Gastroesophageal sphincter (tissue), 4 donors: ENCODE results near the gene SOX6. TPM values are rescaled to one million over a fixed set of nuclear protein-coding genes. Genes with fewer than 3 reads are reported as not detected.

Experiments
- ATAC-seq: fragments of 150-250 bp; one replicate; pipeline ENCODE4 v1.9.1; 2016; ENCODE audit warnings: mild to moderate bottlenecking, moderate library complexity
- H3K27ac ChIP-seq, 4 donors: fragments of 200-600 bp; sonication (generic) in 3 of 4; 1 replicate in 3 of 4; 2 replicates in 1 of 4; pipeline ENCODE4 v1.5.1; 2016 to 2019
- H3K27me3 ChIP-seq: fragments of 200-600 bp; sonication (generic); one replicate; pipeline ENCODE4 v1.5.1; 2019
- H3K36me3 ChIP-seq, 2 donors: fragments of 200-600 bp; sonication (generic); one replicate each; pipeline ENCODE4 v1.5.1; 2019; ENCODE audit warnings: control low read depth in 1 of 2
- H3K4me1 ChIP-seq, 3 donors: fragments of 200-600 bp; sonication (generic); 1 replicate in 2 of 3; 2 replicates in 1 of 3; pipeline ENCODE4 v1.5.1; 2016 to 2019; ENCODE audit warnings: control low read depth in 2 of 3
- H3K4me3 ChIP-seq, 2 donors: fragments of 200-600 bp; sonication (generic); one replicate each; pipeline ENCODE4 v1.5.1; 2019; ENCODE audit warnings: mild to moderate bottlenecking in 1 of 2, moderate library complexity in 1 of 2
- H3K9me3 ChIP-seq, 3 donors: fragments of 200-600 bp; sonication (generic); one replicate each; pipeline ENCODE4 v1.5.1; 2017 to 2019; ENCODE audit warnings: control low read depth in 2 of 3
- EP300 ChIP-seq: sonication (generic); formaldehyde crosslinking; IDR thresholded peaks from one replicate; pipeline ENCODE4 v1.6.1; 2017; ENCODE audit warnings: antibody characterized with exemption, mild to moderate bottlenecking
- POLR2A ChIP-seq, 2 donors: fragments of 450-650 bp; IDR thresholded peaks; one replicate each; pipeline ENCODE4 v1.6.1; 2017; ENCODE audit warnings: antibody characterized with exemption in 2 of 2, mild to moderate bottlenecking in 2 of 2, moderate library complexity in 1 of 2
- POLR2AphosphoS5 ChIP-seq: sonication (generic); formaldehyde crosslinking; IDR thresholded peaks from one replicate; pipeline ENCODE4 v1.6.1; 2017; ENCODE audit warnings: antibody characterized with exemption
- WGBS, 2 donors: methylation state at CpG; one replicate each; pipeline ENCODE4 v1.1.5; 2018; ENCODE audit warnings: low coverage in 1 of 2; 5-methylcytosine and 5-hydroxymethylcytosine counted together
- total RNA-seq, 4 donors: library from RNA; depleted of rRNA; stranded (reverse); fragments of >200 nt; gene quantifications; one replicate each; pipeline ENCODE4 v1.1.0, GENCODE V29; 2016
- TF ChIP-seq, protein P1 (sequence below), 4 experiments: fragments of 200-600 bp in 2 of 4; fragments of 450-650 bp in 2 of 4; sonication (generic) in 1 of 4; IDR thresholded peaks; one replicate each; pipeline ENCODE4 v1.5.1; 2017 to 2019; ENCODE audit warnings: antibody characterized with exemption in 4 of 4, mild to moderate bottlenecking in 2 of 4, moderate library complexity in 2 of 4

Gene SOX6
- total RNA-seq, 4 donors from 2014 or later: 1.2 to 21.9 (median 6.5) TPM

DNA sequence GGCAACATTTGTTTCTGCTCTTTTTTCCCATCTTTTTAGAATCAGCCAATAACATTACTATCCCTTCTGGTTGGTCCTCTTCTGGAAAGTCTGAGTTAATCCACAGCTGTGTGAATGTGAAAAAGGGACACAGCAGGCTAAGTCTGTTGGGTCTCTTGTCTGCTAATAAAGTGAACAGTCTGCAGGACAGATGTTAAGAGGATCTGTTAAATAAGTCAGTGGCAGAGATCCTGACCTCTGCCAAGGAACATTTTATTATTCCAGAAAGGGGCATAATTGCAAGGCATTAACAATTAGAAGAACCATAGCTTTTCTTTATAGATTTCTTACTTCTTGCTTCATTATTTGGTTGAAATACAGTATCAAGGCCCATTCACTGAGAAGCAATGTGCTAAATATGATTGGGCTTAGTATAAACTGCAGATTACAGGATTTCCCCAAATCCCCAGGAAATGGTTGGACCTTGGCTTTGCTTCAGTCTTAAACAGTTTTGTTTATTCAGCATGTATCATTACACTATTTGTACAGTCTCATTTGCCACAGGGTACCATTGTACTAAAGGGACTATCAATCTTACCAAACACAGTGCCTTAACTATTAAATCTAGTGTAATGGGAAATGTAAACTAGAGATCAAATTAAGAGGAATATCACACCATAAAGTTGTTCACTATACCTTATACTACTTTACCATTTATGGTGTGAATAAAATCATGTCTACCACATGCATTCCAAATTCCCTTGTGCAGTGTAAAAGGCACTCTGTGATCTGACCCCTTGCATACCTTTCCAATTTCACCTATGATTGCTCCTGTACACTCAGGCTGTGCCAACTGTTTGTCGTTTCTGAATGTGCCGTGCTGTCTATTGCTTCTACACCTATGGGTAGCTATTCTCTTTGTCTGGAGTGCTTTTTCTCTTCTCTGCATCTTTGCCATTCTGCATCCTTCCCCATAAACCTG lies 274.0 kb downstream of the SOX6 start:
- H3K27ac ChIP-seq: no peak overlapping the region
- WGBS, 2 donors: 76 to 90% methylated on average over 2 of the region's 2 CpGs
- TF ChIP-seq, protein P1, sequence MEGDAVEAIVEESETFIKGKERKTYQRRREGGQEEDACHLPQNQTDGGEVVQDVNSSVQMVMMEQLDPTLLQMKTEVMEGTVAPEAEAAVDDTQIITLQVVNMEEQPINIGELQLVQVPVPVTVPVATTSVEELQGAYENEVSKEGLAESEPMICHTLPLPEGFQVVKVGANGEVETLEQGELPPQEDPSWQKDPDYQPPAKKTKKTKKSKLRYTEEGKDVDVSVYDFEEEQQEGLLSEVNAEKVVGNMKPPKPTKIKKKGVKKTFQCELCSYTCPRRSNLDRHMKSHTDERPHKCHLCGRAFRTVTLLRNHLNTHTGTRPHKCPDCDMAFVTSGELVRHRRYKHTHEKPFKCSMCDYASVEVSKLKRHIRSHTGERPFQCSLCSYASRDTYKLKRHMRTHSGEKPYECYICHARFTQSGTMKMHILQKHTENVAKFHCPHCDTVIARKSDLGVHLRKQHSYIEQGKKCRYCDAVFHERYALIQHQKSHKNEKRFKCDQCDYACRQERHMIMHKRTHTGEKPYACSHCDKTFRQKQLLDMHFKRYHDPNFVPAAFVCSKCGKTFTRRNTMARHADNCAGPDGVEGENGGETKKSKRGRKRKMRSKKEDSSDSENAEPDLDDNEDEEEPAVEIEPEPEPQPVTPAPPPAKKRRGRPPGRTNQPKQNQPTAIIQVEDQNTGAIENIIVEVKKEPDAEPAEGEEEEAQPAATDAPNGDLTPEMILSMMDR (IDR thresholded peaks at IDR 0.05): no peak
- TF ChIP-seq POLR2A (IDR thresholded peaks at IDR 0.05) (no peak), POLR2AphosphoS5 (no peak), EP300 (no peak)
- H3K4me1 ChIP-seq: no peaks in the 10 kb centered on the region
- no peaks in the 10 kb centered on the region for H3K36me3 ChIP-seq
- no peak for ATAC-seq
- no peaks in the 10 kb centered on the region for H3K27me3 ChIP-seq
- H3K4me3 ChIP-seq: no peak overlapping the region
- no peaks in the 10 kb centered on the region for H3K9me3 ChIP-seq

GRCh38 chr11:16081382-16082094 lies 274.8 kb downstream of the SOX6 start:
- Histone ChIP-seq H3K9me3 (no peaks in the 10 kb centered on the region), H3K4me3 (no peak overlapping the region), H3K27ac (no peak overlapping the region), H3K36me3 (no peaks in the 10 kb centered on the region), H3K4me1 (no peaks in the 10 kb centered on the region), H3K27me3 (no peaks in the 10 kb centered on the region)
- 64 to 80% methylated on average over 5 of the region's 5 CpGs for WGBS, 2 donors
- no peak for ATAC-seq
- TF ChIP-seq, protein P1 (IDR thresholded peaks at IDR 0.05): no peak
- no peak for TF ChIP-seq POLR2AphosphoS5
- no peak for TF ChIP-seq EP300
- no peak for TF ChIP-seq POLR2A (IDR thresholded peaks at IDR 0.05)

GRCh38 chr11:16080688-16081381 lies 275.5 kb downstream of the SOX6 start:
- H3K27ac ChIP-seq: no peak overlapping the region
- no peak overlapping the region for H3K4me3 ChIP-seq
- no peaks in the 10 kb centered on the region for H3K9me3 ChIP-seq
- TF ChIP-seq, protein P1 (IDR thresholded peaks at IDR 0.05): no peak
- TF ChIP-seq EP300: no peak
- no peak for TF ChIP-seq POLR2AphosphoS5
- TF ChIP-seq POLR2A (IDR thresholded peaks at IDR 0.05): no peak
- ATAC-seq: no peak
- 79 to 86% methylated on average over 4 of the region's 4 CpGs for WGBS, 2 donors
- no peaks in the 10 kb centered on the region for H3K36me3 ChIP-seq
- no peaks in the 10 kb centered on the region for H3K4me1 ChIP-seq
- no peaks in the 10 kb centered on the region for H3K27me3 ChIP-seq

DNA sequence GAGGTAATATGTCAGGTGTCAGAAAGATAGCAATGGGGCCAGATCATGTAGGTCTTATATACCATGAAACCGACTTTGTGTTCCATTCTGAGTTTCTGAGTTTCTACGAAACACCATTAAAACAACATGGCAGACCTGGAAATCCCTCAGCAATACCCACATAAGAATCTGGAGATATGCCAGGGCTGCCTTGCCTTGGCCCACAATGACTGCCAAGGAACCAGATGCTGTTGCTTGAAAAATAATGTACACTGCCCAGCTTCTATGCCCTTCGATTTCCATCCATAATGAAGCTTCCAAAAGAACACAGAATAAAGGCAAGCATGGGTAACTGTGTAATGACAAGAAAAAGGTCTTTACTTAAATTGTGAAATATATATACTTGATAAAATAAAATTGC lies 277.4 kb downstream of the SOX6 start:
- 98 to 100% methylated on average over 3 of the region's 3 CpGs for WGBS, 2 donors
- peaks cover 0 to 9% (median 0%) of the 10 kb centered on the region in 3 donors for H3K9me3 ChIP-seq

More for the DNA sequence above, 277.4 kb downstream of the SOX6 start:
- Histone ChIP-seq H3K4me3 (no peak overlapping the region), H3K4me1 (no peaks in the 10 kb centered on the region), H3K27ac (no peak overlapping the region), H3K27me3 (no peaks in the 10 kb centered on the region), H3K36me3 (no peaks in the 10 kb centered on the region)
- TF ChIP-seq POLR2AphosphoS5 (no peak), EP300 (no peak), POLR2A (IDR thresholded peaks at IDR 0.05) (no peak)
- TF ChIP-seq, protein P1 (IDR thresholded peaks at IDR 0.05): no peak
- ATAC-seq: no peak
